SW 1271 (cell line): ENCODE data around the gene CD44.
"Not testable (repeated sequence)": the region's sequence is repeated elsewhere in the genome, so short reads cannot be mapped to it uniquely, and the experiment has no call there.

Experiments
- DNase-seq, 2 experiments: peaks; one replicate each; lab custom pipeline; 2025; lab: John Stamatoyannopoulos, UW

Gene CD44

GRCh38 chr11:35214226-35214770 is 75.3 kb downstream of the CD44 start:
- no peak for DNase-seq

GRCh38 chr11:35214792-35215193 is 75.8 kb downstream of the CD44 start:
- DNase-seq, result peak; percentile 77 to 86

- no peak for DNase-seq
Measured at GRCh38 chr11:35215945-35216344, 77.0 kb downstream of the CD44 start.

GRCh38 chr11:35216962-35217678 is 78.1 kb downstream of the CD44 start:
- DNase-seq, result no peak

GRCh38 chr11:35218956-35219355 is 80.0 kb downstream of the CD44 start:
- DNase-seq, result no peak

- DNase-seq, result no peak
Measured at GRCh38 chr11:35223371-35223796, 84.4 kb downstream of the CD44 start.

GRCh38 chr11:35223991-35224390 is 85.0 kb downstream of the CD44 start:
- DNase-seq, result no peak

GRCh38 chr11:35225946-35226520 is 87.1 kb downstream of the CD44 start:
- DNase-seq, result no peak

GRCh38 chr11:35226756-35227155 is 87.8 kb downstream of the CD44 start:
- not testable (repeated sequence) for DNase-seq

- DNase-seq, result no peak
Measured at GRCh38 chr11:35227576-35228327, 88.8 kb downstream of the CD44 start.

- no peak for DNase-seq
Measured at GRCh38 chr11:35228328-35228725, 89.4 kb downstream of the CD44 start.

- no peak for DNase-seq
Measured at GRCh38 chr11:35230388-35230787, 91.4 kb downstream of the CD44 start.

- DNase-seq, result no peak
Measured at GRCh38 chr11:35231076-35231860, 92.3 kb downstream of the CD44 start.

- no peak for DNase-seq
Measured at GRCh38 chr11:35232891-35233330, 93.9 kb downstream of the CD44 start.

GRCh38 chr11:35233518-35233917 is 94.5 kb downstream of the CD44 start:
- no peak for DNase-seq

GRCh38 chr11:35234460-35235156 is 95.6 kb downstream of the CD44 start:
- DNase-seq, result no peak

GRCh38 chr11:35235157-35235468 is 96.1 kb downstream of the CD44 start:
- no peak for DNase-seq

GRCh38 chr11:35235498-35235897 is 96.5 kb downstream of the CD44 start:
- DNase-seq, result no peak

GRCh38 chr11:35235936-35236666 is 97.1 kb downstream of the CD44 start:
- DNase-seq, result no peak

GRCh38 chr11:35236667-35237003 is 97.7 kb downstream of the CD44 start:
- DNase-seq, result no peak

- DNase-seq, result no peak
Measured at GRCh38 chr11:35237351-35237750, 98.4 kb downstream of the CD44 start.
